GM21360 (cell line): ENCODE data around the gene GPR15LG.
"Not testable (repeated sequence)": the region's sequence is repeated elsewhere in the genome, so short reads cannot be mapped to it uniquely, and the experiment has no call there.

Experiments used
- ATAC-seq: cut with Tn5 transposase; IDR thresholded peaks from one replicate; pipeline ENCODE4 v1.9.1; 2021; ENCODE audit warnings: mild to moderate bottlenecking, moderate library complexity; ENCODE audit not compliant: unreplicated experiment

Gene GPR15LG

DNA sequence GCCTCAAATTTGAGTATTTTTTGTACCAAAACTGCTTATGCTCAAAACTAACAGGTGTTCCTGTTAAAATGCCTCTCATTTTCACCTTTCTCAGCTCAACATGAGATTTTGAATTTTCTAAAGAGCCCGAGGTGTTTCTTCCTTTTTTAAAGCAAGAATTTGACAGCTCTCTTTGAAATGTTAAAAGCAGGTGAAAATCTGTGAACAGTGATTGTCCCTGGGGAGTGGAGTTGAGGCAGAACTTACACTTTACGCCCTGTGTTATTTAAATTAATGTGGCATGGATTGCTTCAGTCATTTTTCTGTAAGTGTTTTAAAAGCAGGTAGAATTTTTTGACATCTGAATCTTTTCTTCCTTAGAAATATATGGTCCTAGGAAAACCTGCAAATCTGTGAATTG lies 9.2 kb upstream of the GPR15LG start:
- ATAC-seq, result no peak

DNA sequence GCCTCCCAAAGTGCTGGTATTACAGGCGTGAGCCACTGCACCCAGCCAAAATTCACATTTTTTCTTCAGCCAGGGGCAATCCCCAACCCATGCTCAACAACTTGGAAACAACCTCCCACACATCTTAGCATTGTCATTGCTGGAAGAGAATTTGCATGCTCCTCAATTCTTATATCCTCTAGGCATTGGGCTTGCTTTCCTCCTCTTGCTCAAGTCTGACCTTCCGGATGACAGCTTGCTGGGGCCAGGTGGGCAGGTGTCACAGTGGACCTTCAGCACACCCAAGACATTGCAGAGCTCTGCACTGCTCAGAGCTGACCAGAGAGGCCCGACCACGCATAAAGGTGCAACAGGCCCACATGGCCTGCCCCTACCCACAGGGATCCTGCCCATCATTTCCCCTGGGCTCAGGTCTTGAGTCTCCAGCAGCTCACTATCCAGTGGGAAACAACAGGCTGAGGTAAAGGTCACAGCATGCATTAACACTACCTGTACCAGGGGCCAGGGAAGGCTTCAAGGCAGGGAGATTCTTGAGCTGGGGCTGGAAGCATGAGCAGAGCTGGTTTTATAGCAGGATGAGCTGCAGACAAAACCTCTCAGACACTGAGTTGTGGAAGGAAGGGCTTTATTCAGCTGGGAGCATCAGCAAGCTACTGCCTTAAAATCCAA lies 6.8 kb upstream of the GPR15LG start:
- ATAC-seq, result no peak

DNA sequence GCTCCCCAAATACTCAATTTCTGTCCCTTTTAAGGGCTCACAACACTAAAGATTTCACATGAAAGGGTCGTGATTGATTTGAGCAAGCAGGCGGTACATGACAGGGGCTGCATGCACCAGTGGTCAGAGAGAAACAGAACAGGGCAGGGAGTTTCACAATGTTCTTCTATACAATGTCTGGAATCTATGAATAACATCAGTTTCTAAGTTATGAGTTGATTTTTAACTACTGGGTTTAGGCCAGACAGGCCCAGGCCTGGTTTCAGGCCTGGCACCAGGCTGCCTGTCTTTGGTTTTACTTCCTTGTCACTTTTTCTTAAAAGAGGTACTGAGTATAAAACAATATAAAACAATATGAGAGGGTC lies 6.3 kb upstream of the GPR15LG start:
- not testable (repeated sequence) for ATAC-seq

DNA sequence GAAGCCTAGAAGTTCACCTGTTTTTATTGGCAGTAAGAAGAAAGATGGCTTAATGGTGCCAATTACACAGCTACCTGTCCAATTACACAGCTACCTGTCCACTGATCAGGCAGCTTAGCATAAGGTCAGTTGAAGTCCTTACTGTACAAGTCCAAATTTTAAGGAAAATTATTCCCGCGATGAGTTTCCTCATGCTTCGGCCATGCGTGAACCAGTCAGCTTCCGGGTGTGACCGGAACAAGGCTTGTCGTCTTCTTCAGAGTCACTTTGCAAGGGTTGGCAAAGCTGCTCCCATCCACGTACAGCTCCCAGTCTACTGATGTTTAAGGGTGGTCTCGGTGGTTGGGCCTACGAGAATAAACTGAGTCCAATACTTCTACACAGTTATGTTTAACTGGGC lies 5.2 kb upstream of the GPR15LG start:
- ATAC-seq, result not testable (repeated sequence)

DNA sequence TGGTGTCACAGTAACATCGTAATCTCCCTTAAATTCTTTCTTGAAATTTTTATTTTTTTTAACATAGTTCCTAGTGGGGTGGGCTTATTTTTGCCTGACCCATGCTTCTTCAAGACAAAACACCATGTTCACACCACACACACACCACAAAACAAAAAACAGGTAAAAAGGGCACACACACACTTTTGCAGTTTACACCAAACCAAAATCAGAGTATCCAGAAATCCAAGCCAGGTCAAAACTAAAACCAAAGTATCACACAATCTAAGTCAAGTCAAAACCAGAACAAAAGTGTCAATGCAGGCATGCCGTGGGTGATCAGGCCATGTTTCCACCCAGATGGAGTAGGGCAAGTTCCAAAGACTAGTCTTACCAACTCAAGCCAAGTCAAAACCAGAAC lies 2.4 kb upstream of the GPR15LG start:
- not testable (repeated sequence) for ATAC-seq

DNA sequence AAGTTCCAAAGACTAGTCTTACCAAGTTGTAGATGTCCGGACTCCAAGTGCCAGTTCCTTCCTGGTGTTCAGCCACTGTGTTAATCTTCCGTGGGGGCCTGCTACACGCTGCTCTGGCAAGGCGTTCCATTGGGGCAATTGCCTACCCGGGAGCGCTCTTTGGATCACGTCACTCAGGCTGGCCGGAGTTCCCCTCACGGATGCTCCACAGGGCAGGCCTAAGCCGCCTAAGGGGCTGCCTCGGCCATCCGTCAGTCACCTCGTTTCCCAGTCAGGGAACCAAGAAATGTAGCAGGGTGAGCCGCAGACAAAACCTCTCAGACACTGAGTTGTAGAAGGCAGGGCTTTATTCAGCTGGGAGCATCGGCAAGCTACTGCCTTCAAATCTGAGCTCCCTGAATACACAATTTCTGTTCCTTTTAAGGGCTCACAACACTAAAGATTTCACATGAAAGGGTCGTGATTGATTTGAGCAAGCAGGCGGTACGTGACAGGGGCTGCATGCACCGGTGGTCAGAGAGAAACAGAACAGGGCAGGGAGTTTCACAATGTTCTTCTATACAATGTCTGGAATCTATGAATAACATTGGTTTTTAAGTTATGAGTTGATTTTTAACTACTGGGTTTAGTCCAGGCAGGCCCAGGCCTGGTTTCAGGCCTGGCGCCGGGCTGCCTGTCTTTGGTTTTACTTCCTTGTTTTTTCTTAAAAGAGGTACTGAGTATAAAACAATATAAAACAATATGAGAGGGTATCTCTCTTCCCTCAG lies 1.7 kb upstream of the GPR15LG start:
- ATAC-seq, result peak; percentile 36

DNA sequence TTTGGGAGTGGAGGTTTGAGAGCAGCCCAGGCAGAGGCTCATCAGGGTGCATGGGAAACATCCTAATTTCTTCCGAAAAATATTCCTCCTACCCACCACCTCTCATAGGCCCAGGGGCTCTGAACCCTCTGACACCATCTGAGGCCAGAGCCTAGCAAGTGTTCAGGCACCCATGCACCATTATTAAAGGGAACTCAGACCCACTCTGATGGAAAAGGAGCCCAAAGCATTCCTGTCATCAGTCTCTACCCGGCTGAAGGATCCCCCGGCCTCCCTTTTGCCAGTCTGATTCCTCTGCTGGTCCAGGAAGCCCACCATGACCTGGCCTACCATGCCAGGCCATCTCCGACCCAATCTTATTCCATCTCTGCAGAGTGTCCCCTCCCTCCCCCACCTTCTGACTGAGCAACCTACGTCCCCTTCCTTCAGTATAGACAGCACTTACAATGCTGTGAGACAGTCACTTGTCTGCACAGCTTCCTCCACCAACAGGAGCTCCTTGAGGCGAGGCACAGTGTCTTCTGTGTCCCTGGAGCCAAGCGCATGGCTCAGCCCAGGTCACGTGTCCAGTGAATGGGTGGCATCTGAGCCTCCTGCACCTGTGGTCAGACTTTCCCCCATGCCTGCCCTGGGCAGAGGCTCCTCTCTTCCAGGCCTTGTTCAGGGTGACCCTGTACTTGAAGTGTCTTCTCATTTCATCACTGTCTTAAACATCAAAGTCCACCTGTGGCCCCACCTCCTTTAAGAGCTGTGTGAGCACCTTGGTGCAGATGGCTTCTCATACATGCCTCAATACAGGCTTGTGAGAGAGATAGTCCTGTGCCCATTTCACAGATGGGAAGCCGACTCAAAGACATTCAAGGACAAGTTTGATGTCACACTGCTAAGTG lies 889 bp upstream of the GPR15LG start:
- ATAC-seq, result peak; percentile 58

DNA sequence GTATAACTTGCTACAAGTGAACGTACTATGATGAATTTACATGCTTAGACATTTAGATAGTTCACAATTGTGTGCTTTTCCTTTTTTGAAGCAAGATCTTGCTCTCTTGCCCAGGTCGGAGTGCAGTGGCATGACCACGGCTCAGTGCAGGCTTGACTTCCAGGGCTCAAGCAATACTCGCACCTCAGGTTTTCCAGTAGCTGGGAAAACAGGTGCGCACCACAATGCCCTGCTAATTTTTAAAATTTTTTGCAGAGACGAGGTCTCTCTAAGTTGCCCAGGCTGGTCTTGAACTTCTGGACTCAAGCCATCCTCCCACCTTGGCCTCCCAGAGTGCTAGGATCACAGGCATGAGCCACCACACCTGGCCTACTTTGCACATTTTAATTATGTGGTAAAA lies 1.8 kb downstream of the GPR15LG start:
- no peak for ATAC-seq

DNA sequence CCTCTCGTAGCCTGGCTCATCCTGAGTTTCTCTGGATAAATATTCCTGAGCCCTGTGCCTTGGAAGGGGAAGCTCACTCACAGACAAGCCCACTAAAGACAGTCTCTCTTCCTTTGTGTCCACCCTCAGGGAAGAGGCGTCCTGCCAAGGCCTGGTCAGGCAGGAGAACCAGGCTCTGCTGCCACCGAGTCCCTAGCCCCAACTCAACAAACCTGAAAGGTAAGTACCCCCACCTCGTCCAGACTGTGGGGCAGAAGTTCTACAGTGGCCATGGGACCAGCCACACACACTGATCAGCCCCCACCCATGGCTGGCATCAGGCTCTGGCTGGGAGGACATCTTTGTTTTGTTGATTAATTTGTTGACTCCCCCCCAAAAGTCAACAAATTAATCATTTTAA lies 2.8 kb downstream of the GPR15LG start:
- ATAC-seq, result no peak

DNA sequence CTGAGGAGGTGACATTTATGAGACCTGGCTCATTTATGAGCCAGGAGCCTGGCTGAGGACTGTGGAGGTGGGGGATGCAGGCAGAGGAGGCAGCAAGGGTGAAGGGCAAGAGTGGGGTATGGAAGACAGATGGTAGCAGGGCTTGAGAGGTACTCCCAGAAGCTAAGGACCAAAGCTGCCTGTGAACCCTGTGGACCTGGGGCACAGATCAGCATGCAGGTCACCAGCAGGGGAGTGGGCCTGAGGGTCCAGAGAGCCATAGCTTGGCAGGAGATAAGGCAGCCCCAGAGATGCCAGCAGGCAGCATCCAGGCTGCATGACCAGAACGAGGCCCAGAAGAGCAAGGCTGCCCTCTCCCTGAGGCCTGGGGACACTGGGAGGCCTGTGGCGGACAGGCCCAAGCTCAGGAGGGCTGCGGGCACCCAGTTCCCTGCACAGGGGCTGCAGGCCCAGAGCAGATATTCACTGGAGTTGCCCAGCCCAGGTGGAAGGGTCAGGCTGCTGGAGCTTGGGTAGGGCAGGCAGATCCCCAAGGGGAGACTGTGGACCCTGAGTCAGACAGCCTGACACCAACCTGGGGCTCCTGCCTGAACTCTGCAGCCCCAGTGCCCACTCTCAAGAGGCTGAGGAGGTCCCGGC lies 3.4 kb downstream of the GPR15LG start:
- ATAC-seq, result no peak

DNA sequence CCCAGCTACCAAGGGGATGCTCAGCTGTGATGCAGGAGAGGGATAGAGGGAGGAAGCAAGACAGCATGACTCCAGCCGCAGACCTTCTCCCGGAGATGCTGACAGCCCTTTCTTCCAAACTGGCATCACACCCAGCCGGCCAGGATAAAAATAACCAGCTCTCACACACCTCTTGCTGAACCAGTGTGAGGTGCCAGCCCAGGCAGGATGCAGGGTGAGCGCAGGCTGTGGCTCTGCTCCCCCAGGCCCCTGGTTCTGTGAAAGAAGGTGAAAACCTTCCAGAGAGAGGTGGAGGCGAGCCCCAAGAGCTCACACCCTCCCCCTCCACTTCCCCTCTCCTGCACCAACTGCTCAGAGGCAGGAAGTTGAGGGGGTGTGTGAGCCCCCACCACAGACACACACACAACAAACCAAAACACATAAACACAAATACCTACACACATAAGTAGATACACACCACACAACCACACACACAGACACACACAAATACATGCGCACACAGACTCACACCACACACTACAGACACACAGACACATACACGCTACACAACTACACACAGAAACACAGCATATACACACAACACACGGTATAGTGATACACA lies 4.0 kb downstream of the GPR15LG start:
- ATAC-seq, result no peak

DNA sequence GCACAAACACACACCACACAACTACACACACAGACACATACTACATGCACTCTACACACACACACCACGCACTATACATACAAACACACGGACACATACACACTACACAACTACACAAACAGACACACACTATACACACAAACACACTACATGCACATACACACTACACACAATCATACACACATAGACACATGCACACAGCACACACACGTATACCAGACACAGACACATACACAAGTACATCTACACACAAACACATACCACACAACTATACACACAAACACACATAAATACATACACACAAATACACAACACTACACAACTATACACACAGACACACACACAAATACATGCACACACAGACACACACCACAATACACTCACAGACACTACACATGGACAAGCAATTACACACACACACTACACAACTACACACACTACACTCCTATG lies 4.6 kb downstream of the GPR15LG start:
- no peak for ATAC-seq

DNA sequence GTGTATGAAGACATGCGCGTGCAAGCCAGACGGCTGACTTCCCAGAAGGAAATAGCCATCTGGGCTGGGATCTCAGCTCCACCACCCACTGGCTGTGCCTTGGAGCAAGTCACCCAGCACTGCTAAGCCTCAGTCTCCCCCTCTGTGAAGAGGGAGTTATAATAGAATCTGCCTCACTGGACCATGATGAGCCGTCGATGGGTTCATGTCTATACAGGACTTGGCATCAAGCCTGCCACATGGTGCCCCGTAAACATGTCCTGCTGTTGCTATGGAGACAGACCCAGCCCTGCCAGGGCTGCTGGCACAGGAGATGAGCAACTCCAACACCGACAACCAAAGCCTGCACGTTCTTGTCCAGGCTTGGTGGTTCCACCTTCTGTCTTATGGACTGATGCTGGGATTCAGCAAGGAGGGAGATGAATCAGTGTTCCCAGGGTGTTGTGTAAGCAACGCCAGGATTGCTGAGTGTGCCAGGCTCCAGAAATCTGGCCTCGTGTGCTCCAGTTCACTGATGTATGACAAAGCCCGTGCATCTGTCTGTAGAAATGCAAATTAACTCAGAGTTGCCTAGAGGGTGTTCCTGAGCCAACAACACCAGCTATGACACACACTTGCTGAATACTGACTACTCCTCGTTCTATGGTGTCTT lies 5.6 kb downstream of the GPR15LG start:
- ATAC-seq, result peak; percentile 88

DNA sequence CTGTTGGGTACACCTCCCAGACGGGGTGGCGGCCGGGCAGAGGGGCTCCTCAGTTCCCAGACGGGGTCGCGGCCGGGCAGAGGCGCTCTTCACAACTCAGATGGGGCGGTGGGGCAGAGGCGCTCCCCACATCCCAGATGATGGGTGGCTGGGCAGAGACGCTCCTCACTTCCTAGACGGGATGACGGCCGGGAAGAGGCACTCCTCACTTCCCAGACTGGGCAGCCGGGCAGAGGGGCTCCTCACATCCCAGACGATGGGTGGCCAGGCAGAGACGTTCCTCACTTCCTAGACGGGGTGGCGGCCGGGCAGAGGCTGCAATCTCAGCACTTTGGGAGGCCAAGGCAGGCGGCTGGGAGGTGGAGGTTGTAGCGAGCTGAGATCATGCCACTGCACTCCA lies 6.8 kb downstream of the GPR15LG start:
- ATAC-seq, result not testable (repeated sequence)

DNA sequence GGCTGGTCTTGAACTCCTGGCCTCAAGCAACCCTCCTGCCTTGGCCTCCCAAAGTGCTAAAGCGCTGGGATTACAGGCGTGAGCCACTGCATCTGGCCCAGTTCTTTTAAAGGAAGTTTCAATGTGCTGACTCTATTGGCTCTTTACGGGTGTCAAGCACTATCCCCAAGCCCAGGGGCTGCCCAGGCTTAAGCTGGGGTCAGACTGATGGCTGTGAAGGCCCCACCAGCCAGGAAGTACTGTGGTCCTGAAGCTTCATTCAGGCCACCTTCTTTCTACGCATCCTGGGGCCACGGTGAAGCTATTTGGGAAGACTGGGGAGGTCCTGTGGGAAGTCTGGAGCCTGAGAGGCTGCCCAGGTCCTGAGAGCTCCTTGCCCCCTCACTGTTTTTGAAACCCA lies 8.0 kb downstream of the GPR15LG start:
- ATAC-seq, result no peak

DNA sequence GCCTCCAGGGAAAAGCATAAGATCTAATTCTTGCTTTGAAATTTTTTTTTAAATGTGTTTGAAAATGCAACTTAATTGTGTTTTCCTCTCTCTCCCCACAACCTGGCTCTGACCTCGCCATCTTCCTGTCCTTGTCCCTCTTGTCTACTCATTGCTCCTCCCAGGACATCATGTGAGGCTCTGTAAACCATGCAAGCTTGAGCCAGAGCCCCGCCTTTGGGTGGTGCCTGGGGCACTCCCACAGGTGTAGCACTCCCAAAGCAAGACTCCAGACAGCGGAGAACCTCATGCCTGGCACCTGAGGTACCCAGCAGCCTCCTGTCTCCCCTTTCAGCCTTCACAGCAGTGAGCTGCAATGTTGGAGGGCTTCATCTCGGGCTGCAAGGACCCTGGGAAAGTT lies 10.9 kb downstream of the GPR15LG start:
- no peak for ATAC-seq

DNA sequence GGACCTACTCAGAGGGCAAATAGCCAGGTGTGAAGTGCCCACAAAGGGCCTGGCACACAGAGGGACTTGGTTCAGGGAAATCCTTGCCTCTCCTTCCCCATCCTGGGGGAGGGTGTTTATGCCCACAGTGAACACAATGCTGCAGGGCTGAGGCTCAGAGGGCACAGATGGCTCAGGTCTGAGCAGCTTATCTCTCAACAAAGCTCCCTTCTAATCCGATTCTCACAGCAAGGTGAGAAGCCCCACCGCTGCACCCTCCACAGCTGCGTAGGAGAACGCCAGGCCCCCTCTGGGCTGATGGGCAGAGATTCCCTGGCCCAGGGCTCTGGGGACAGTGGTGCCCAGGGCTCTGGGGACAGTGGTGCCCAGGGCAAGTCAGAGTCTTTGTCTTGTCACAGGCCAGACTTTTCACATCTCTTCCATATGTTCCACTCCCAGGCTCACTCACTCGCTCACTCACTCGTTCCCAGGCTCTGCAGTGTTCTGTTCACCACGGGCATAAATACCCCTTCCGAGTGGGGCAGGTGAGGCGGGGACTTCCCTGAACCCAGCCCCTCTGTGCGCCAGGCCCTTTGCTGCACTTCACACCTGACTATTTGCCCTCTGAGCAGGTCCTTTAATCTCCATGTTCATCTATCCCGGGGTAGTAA lies 12.1 kb downstream of the GPR15LG start:
- ATAC-seq, result no peak

DNA sequence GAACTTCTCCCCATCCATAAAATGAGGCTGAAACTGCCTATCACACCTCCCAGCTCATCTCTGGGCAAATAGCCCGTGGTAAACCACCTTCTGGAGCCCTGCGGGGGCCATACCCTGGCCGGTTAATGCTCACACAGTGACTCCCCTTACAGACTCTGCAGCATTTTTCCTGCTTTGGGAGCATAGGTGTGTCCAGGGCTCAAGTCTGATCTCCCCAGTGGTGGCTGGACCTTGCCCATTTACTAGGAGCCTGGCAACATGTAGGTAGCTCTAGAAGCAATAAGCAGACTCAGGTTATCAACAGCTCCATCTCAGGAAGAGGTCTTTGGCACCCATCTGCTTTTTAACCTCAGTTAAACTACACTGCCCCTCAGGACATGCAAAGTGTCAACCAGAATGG lies 15.2 kb downstream of the GPR15LG start:
- no peak for ATAC-seq

DNA sequence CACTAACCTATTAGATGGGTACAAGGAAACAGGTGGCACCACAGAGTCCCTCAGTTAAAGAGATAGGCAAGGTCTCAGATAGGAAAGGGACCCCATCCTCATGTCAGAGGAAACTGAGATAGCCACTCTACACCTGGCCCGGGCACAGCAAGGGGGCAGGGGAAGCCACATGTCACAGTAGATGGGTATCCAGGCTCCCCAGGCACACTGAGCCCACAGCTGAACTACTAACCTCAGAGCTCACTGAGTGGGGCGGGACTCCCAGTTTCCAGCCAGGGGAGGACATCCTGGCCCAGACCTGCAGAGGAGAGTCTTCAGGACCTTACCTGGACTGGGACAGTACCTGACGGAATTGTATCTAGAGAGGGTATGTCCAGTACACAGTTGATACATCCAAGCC lies 17.0 kb downstream of the GPR15LG start:
- ATAC-seq, result no peak

DNA sequence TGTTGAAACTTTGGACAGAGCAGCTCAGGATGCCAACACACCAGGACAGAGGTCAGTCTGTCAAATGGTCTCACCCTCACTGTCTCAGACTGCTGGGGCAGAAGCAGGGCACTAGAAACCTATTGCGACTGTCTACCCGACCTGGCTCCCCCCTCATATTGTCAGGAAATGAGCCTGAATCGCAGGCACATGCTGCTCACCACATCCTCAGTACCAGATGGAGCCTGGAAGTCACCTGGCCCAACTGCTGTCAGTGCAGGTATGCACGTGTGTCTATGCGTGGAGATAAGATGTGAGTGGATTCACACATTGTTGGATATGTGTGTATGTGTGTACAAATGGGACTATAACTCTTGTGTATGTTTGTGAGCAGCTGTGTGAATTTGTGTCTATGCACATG lies 17.5 kb downstream of the GPR15LG start:
- no peak for ATAC-seq
